Ramos (cell line): ENCODE results near the gene CYP1B1.
"Not testable (repeated sequence)": the region's sequence is repeated elsewhere in the genome, so short reads cannot be mapped to it uniquely, and the experiment has no call there.

Source experiments
- in situ Hi-C: fragments of 300-500 bp; cut with MboI; formaldehyde crosslinking; loops from one replicate; pipeline ENCODE4 v1.14.3; 2022; ENCODE audit warnings: low sequenced_read_pairs; ENCODE audit not compliant: unreplicated experiment

Gene CYP1B1

DNA sequence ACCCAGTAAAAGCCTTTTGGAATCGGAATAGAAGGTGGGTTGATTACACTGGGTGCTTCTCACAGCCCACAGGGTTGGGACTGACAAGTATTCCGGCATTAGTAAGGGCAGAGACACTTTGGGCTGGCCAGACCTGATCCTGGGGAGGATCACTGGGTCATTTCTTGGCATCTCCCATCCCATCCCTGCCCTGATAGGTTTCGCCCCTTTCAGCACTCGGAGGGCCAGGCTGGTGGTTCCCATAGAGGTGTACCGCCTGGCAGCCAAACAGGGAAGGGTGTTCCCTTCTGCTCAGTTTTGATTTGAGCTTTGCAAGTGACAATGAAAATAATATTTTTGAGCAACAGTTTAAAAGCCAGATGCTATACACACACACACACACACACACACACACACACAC, 37.3 kb downstream of the CYP1B1 start:
- in situ Hi-C loops = no loop called here

DNA sequence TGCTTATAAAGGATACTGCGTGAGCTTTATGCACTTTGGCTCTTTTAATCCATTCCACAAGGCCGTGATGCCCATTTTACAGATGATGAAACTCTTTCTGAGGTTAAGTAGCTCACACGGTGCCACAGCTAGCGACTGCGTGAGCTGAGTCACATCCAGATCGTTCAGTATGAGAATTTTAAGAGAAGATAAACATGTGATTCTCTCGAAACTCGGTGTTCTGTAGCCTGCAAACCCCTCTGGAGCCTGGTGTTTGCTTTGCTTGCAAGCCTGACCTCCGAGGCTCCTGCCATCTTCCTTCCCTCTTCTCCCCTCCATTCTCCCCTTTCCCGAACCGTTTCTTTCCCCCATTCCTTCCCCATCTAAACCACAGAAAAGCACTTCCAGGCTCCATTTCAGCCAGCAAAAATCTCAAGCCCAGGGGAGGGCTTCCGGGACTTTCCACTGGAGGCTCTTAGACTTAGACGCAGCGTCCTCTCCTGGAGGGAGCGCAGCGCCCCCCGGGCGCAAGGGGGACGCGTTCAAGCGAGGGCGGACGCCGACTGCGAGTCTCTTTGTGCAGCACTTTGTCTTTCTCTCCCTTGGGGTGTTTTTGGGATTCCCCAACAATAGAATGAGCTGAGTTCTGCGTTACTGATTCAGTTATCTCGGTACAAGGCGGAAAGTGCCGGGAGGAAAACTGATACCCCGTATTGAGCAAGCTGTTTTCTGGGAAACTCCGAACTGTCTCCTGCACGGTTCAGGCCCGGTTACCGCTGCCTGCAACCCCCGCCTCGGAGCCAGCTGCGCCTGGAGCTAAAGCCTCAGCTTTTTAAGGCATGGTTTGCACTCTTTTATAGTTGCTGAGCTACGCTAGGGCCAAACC, 38.0 kb downstream of the CYP1B1 start:
- in situ Hi-C loops = no loop called here

- in situ Hi-C loops = no loop called here
Observed at GRCh38 chr2:38037325-38037724, 38.6 kb downstream of the CYP1B1 start.

DNA sequence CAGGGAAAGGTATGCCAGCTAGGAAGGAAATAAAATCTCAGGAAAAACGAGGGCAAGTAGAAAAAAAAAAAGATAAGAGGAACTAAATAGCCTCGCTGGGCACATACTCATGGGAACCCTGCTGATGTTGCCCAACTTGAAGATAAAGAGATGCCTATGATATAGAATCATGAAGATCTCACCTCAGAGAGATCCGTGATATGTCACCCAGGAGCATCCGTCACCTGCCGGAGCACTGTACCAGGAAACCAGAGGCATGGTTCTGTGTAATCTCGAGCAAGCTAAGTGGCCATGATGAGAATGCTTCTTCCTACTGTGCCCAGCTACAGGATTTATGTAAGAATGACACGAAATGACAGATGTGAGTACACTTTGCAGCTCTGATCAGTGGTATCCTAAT, 40.0 kb downstream of the CYP1B1 start:
- in situ Hi-C loops = no loop called here

DNA sequence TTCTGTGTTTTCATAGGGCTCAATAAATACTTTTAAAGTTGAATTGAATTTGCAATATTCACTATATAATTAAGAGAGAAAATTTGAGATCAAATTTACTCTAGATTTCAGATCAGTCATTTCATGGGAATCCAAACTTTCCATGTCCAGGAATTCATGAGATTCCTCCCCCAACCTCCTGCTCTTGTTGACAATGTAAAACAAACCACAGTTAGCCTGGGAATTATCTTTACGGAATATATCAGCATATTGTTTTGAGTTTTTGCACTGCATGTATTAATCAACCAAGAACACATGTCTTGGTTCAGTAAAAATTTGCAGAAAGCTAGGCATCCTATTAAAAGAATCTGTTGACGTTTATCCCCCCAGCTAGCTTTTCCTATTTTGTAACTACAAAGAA, 42.3 kb downstream of the CYP1B1 start:
- in situ Hi-C loops = no loop called here

DNA sequence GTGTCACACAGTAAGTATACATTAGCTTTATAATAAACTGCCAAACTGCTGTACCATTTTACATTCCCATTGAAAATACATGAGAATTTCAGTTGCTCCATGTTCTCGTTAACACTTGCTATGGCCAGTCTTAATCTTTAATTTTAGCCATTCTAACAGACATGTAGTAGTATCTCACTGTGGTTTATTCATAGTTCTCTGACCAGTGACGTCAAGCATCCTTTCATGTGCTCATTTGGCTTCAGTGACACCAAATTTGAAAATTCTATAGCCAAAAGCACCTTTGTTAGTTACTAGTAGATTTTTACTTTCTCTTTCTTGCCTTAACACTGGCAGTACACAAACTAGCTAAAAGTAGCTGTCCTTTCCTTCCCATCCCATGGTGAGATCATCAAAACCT, 43.0 kb downstream of the CYP1B1 start:
- in situ Hi-C loops = no loop called here

GRCh38 chr2:38030635-38031355, 45.2 kb downstream of the CYP1B1 start:
- in situ Hi-C loops = no loop called here

GRCh38 chr2:38029512-38029911, 46.4 kb downstream of the CYP1B1 start:
- in situ Hi-C loops = no loop called here

DNA sequence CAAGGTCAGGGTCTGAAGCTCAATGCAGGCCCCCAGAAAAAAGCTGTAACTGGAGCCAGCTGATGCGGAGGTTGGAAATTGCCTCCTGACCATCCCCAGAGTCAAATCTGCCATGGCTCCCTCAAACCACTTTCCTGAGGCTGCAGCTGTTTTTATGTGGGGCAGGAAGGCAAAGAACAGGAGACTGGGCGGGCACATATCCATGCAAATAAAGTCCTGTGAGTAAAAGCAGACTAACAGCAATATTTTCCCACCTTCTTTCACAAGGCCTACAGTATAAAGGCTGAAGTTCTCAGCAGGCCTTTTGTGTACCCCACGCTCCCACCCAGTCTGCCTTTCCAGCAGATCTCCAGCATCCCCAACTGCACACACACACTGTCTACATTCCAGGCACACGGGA, 47.1 kb downstream of the CYP1B1 start:
- in situ Hi-C loops = no loop called here

GRCh38 chr2:38026846-38027245, 49.1 kb downstream of the CYP1B1 start:
- in situ Hi-C loops = no loop called here

- in situ Hi-C loops = no loop called here
Observed at GRCh38 chr2:38021589-38021988, 54.4 kb downstream of the CYP1B1 start.

- in situ Hi-C loops = not testable (repeated sequence)
Observed at GRCh38 chr2:38020359-38021069, 55.4 kb downstream of the CYP1B1 start.

GRCh38 chr2:38017836-38018235, 58.1 kb downstream of the CYP1B1 start:
- in situ Hi-C loops = no loop called here
